ENCODE results near the gene IFNA1.
"Not testable (repeated sequence)": the region's sequence is repeated elsewhere in the genome, so short reads cannot be mapped to it uniquely, and the experiment has no call there.

IFNA1 gene

DNA sequence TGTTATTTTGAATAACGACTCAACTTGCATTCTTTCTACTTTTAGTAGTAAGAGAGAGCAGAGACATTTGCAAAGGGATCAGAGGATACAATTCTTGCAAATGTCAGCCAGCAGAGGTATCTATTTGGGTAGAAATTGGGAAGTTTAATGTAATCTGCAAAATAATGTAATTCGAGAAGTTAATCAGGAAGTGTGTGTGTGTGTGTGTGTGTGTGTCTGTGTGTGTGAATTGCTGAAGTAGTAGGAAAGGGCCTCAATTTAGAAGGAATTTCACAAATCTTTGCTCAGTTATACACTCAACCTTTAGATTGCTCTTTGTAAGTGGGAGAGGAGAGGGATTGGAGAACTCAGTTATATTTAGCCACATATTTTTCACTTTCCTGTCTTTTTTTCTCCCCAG lies 11.0 kb upstream of the IFNA1 start:
- H3K4me1 Mint-ChIP-seq, result no peaks in the 10 kb centered on the region
- H3K4me3 Mint-ChIP-seq, result no peak overlapping the region
- H3K27ac Mint-ChIP-seq, result no peak overlapping the region
- DNase-seq (no peak), ATAC-seq (no peak)
- peaks cover 63% of the 10 kb centered on the region for H3K27me3 Mint-ChIP-seq
- no peaks in the 10 kb centered on the region for H3K9me3 Mint-ChIP-seq

DNA sequence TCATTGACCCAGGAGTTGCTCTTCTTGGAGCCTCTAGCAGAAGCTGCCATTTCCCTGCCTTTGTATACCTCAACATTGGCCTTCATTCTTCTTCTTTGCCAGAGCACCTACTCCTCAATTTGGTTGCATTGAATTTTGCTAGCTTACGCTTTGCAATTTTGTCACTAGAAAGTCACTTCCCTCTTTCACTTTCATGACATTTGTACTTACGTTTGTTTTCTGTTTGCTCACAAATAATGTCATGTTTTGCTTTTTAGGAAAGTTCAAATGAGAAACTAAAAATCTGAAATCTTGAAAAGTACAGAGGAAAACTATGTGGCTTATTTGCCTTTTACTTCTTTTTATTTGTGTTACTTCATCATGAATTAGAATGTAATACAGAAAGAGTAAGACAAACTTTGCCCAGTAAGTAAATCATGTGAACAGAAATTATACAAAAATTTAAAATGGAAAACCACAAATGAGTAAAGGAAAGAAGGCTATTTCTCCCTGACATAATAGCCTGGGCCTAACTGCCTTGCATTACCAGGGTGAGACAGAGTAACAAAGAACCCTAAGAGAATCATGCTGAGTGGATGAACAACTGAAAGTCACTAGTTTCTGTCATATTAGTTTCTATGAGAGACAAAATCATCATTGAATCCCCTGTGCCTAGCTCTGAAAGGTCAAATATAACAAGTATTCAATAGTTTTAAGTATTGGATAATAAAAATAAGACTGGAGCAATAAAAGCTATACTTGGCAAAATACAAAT lies 7.4 kb upstream of the IFNA1 start:
- Mint-ChIP-seq H3K4me3 (no peak overlapping the region), H3K27ac (no peak overlapping the region), H3K9me3 (no peaks in the 10 kb centered on the region), H3K4me1 (no peaks in the 10 kb centered on the region), H3K27me3 (peaks cover 32% of the 10 kb centered on the region)
- ATAC-seq (no peak), DNase-seq (no peak)

DNA sequence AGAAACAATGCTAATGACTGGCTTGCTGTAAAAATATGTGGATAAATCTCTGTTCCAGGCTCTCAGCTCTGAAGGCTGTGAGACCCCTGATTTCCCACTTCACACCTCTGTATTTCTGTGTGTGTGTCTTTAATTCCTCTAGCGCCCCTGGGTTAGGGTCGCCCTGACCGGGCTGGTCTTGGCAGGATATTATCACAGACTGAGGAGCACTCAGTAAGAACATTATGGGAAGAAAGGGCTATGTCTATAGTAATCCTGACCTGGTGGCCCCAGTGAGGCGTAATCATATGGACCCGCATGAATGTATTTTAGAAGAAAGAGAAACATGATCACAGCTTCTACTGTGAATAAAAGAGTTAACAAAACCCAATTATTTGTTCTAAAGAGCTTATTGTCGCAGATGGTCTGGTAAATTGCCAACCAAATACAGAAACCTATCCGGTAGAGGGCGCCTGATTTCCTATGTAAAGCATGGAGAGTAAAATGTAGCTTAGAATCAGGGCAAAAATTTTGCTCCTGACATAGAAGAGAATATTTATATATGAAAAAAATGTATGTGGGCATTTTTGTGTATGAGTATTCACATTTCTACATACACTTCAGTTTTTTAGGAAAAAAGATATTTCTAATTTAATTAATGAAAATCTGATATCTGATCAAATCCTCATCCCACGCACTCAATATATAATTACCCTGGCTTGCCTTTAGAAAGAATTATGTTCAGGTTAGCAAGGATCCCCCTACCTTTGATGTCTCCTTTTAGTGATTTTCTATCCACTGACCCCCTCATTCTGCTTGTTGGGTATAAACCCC lies 5.8 kb upstream of the IFNA1 start:
- ATAC-seq (no peak), DNase-seq (no peak)
- Mint-ChIP-seq H3K27me3 (peaks cover 25% of the 10 kb centered on the region), H3K4me3 (no peak overlapping the region), H3K27ac (no peak overlapping the region), H3K4me1 (no peaks in the 10 kb centered on the region), H3K9me3 (no peaks in the 10 kb centered on the region)

DNA sequence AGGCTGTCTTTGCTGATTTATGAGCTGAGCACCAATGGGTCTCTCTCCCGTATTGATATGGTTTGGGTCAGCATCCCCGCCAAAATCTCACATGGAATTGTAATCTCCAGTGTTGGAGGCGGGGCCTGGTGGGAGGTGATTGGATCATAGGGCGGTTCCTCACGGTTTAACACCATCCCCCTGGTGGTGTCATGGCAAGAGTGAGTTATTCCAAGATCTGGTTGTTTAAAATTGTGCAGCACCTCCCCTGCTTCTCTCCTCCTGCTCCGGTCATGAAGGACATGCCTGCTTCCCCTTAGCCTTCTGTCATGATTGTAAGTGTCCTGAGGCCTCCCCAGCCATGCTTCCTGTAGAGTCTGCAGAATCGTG lies 5.2 kb upstream of the IFNA1 start:
- H3K9me3 Mint-ChIP-seq, H3K4me1 Mint-ChIP-seq: not testable (repeated sequence)
- H3K27me3 Mint-ChIP-seq, result peaks cover 19% of the 10 kb centered on the region

DNA sequence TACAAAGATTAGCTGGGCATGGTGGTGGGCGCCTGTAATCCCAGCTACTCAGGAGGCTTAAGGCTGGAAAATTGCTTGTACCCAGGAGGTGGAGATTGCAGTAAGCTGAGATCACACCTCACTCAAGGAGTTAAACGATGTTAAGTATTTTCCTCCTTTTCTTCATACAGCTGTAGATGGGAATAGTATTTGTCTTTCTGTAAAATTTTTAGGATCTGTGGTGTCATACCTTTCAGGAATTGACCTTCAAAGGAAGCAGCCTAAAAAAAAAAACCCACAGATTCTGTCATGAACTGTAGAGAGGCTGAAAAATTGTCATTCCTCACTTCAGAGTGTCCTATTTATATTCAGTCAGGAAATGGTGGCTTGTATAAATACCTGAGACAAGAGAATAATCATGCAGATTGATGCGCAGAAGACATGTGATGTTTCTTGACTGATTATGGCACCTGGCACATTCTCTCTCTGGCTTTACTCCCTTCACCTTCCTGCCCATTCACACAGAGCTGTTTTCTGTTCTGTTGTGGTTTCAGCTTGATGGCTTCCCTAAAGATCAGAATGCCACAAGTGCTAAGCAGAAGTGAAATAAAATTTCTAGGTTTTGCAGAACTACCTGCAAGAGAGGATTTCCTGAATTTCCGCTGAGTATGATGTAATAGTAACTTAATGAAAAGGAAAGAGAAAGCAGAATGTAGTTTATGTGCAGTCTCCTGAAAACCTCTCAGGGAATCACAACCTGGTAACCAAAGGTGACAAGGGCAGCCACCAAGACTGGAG lies 3.8 kb downstream of the IFNA1 start:
- DNase-seq (no peak), ATAC-seq (peak; percentile 88)
- peak overlapping the region; percentile 12 to 42 for H3K4me3 Mint-ChIP-seq
- H3K4me1 Mint-ChIP-seq, result peaks cover 11% of the 10 kb centered on the region
- H3K27ac Mint-ChIP-seq, result peak overlapping the region; percentile 63 to 72
- H3K9me3 Mint-ChIP-seq, result no peaks in the 10 kb centered on the region
- no peaks in the 10 kb centered on the region for H3K27me3 Mint-ChIP-seq

More for the DNA sequence above, 5.2 kb upstream of the IFNA1 start:
- H3K4me3 Mint-ChIP-seq, ATAC-seq, H3K27ac Mint-ChIP-seq, DNase-seq: not testable (repeated sequence)

DNA sequence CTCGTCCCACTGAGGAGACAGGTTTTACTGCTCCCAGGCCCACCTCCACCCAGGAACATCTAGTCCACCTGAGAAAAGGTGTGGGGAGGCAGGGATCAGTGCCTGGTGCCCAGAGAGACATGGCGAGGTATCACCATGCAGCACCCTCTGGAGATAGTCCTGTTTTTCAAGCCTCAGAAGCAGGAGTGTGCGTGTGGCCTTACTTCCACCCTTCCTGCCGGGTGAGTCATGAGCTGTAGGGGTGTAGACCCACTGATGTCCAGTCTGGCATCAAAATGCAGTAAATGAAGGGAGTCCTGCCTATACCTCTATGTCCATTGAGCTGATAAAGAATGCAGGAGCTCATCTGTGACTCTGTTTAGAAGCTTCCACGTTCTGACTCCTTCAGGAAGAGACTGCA lies 9.1 kb downstream of the IFNA1 start:
- not testable (repeated sequence) for H3K4me3 Mint-ChIP-seq, DNase-seq, H3K9me3 Mint-ChIP-seq, H3K27me3 Mint-ChIP-seq, H3K27ac Mint-ChIP-seq, ATAC-seq, H3K4me1 Mint-ChIP-seq

DNA sequence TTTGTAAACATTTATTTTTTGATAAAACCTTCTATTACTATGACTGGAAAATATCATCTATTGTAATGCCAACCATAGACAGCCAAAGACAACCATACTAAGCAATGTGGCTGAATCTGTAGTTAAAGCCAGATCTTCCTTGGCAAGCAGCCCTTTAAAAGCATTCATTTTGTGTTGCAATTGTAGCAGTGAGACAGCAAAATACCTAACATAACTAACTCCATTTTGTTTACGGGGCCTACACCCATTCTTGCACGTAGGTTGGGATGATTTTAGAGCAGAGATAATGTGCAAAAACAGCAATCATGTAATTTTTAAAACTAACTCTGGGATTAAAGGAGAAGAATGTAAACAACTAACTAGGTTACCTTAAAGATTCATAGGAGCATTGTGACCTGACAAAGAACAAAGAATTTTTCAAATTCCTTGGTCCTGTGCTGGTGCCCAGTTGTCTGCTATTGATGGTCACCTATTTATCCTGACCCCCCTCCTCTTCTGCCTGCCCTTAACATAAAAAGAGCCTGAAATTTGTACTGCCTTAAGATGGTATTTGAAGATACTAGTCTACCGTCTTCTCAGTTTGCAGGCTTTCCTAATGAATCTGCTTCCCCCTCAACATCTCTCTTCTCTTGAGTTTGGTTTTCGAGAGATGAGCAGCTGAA lies 10.6 kb downstream of the IFNA1 start:
- Mint-ChIP-seq H3K9me3 (no peaks in the 10 kb centered on the region), H3K4me1 (no peaks in the 10 kb centered on the region), H3K27ac (no peak overlapping the region), H3K4me3 (no peak overlapping the region), H3K27me3 (no peaks in the 10 kb centered on the region)
- DNase-seq (no peak), ATAC-seq (no peak)

DNA sequence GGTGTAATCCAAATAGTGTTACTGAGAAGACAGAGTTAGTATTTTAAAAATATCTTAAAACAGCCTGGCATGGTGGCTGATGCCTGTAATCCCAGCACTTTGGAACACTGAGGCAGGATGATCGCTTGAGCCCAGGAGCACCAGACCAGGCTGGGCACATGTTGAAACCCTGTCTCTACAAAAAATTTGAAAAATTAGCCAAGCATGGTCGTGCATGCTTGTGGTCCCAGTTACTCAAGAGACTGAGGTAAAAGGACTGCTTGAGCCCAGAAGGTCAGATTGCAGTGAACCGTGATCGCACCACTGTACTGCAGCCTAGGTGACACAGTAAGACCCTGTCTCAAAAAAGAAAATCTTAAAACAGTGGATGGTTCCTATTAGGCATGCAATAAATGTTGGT lies 12.4 kb downstream of the IFNA1 start:
- no peak for ATAC-seq
- Mint-ChIP-seq H3K9me3 (no peaks in the 10 kb centered on the region), H3K4me1 (no peaks in the 10 kb centered on the region), H3K27ac (no peak overlapping the region), H3K4me3 (no peak overlapping the region), H3K27me3 (peaks cover 8% of the 10 kb centered on the region)
- no peak for DNase-seq

DNA sequence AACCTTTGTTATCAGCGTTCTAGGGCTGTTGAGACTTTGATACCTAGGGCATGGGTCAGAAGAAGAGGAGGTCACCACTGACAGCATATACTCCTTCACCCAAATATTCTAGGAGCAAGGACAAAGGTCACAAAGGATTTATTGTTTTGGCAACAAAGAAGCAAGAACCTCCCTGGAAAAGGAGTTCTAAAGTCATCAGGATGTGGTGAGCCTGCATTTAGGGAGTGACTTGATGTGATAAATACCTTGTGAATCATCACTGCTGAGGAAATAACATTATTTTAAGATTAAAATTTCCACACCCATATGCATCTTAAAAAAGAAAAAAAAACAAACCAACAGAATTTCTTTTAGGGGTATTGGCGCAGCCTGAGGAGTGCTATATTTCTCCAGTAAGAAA lies 13.9 kb downstream of the IFNA1 start:
- Mint-ChIP-seq H3K9me3 (no peaks in the 10 kb centered on the region), H3K27ac (no peak overlapping the region), H3K27me3 (peaks cover 8% of the 10 kb centered on the region), H3K4me1 (no peaks in the 10 kb centered on the region), H3K4me3 (no peak overlapping the region)
- DNase-seq (no peak), ATAC-seq (no peak)

DNA sequence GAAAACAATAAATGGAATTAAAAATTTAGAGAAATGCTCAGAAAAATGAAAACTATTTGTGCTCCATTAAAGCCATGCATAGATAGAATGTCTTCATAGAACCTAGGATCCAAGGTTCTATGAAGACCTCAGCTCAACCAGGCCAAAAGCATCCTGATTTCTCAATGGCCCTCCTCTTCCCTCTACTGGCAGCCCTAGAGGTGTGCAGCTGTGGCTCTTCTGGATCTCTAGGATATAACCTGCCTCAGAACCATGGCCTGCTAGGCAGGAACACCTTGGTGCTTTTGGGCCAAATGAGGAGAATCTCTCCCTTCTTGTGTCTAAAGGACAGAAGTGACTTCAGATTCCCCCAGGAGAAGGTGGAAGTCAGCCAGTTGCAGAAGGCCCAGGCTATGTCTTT lies 15.1 kb downstream of the IFNA1 start:
- ATAC-seq (peak; percentile 92), DNase-seq (peak in 1 of 2 donors; percentile 25)
- peaks cover 8% of the 10 kb centered on the region for H3K27me3 Mint-ChIP-seq
- no peaks in the 10 kb centered on the region for H3K9me3 Mint-ChIP-seq
- H3K4me1 Mint-ChIP-seq, result no peaks in the 10 kb centered on the region
- no peak overlapping the region for H3K4me3 Mint-ChIP-seq
- no peak overlapping the region for H3K27ac Mint-ChIP-seq

DNA sequence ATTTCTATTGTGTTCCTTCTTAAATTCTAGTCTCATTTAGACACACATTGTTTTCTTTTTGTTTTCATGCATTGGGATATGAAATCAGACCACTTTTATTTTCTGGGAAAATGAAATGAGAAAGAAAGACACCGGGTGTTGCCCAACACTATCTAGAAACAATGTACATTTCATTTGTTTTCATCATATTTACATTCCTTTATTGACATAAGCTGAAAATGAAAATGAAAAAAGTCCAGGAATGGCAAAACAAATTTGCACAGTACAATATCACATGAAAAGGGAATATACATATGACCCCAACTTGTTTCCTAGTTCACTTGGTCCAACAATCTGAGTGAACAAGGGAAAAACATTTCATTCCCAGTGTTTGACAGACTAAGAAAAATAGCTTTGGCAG lies 21.1 kb downstream of the IFNA1 start:
- Mint-ChIP-seq H3K27ac (no peak overlapping the region), H3K4me3 (no peak overlapping the region), H3K4me1 (no peaks in the 10 kb centered on the region), H3K27me3 (peaks cover 7% of the 10 kb centered on the region), H3K9me3 (peaks cover 17 to 19% of the 10 kb centered on the region in 2 donors)
- DNase-seq (no peak), ATAC-seq (no peak)

DNA sequence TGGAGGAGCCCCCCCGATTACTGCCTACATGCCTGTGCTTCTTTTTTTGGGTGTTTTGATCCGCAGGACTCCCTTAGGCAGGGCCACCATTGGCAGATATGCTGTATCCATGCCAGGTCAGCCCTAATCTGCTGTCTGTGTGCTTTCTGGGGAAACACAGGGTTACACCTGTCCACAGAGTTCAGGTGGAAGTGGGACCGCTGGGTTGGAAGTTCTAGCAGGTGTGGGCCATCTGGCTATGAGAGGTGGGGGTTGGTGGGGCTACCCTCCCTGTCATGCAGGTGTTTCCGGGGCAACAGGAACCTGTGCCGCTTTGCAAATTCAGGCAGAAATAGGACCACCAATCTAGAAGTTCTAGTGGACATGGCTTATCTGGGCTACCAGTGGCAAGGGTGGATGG lies 24.9 kb downstream of the IFNA1 start:
- Mint-ChIP-seq H3K9me3 (peaks cover 17 to 19% of the 10 kb centered on the region in 2 donors), H3K27me3 (no peaks in the 10 kb centered on the region), H3K4me3 (no peak overlapping the region), H3K27ac (no peak overlapping the region), H3K4me1 (no peaks in the 10 kb centered on the region)
- ATAC-seq, result no peak
- DNase-seq, result no peak

DNA sequence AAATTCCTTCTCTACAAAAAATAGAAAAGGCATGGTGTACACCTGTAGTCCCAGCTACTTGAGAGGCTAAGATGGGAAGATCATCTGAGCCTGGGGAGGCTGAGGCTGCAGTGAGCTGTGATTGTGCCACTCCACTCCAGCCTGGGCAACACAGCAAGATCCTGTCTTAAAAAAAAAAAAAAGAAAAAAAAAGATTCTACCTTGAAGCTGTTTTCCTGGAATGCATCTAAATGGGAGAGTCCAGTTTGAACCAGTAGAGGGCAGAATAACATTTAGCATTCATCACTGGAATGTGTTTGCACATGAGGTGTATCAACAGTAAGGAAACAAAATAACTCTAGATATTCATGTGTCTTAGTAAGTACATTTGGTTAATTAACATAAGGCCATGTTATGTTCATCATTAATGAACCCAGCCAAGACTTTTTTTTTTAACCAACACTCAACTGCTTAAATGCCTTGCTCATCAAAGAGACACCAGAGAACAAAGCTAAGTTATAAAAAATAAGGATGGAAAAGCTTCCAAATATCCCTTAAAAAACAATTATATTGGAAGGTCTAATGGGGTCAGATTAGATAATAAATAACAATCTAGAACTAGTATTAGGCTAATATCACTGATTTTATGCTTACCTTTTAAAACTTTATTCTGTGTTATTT lies 25.8 kb downstream of the IFNA1 start:
- peaks cover 17 to 19% of the 10 kb centered on the region in 2 donors for H3K9me3 Mint-ChIP-seq
- no peaks in the 10 kb centered on the region for H3K27me3 Mint-ChIP-seq
- ATAC-seq (peak; percentile 69), DNase-seq (no peak)
- no peak overlapping the region for H3K27ac Mint-ChIP-seq
- H3K4me3 Mint-ChIP-seq, result no peak overlapping the region
- no peaks in the 10 kb centered on the region for H3K4me1 Mint-ChIP-seq

DNA sequence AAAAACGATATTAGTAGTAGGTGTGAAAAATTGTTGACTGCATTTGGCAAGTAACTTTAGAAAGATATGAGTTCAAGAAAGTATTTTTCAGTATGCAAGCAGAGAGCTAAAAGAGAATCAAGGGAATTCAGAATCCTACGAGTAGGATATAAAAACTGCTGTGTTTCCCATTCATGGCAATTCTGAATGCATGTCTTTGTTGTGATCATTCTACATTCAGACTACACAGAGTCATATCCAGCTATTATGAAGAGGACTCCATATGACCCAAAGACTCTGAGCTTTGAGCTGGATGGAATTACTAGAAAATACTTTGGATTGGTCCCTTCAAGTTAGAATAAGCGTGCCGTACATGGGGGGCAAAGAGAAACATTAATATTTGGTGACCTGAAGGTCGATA lies 29.9 kb downstream of the IFNA1 start:
- Mint-ChIP-seq H3K9me3 (no peaks in the 10 kb centered on the region), H3K27ac (no peak overlapping the region), H3K4me1 (no peaks in the 10 kb centered on the region), H3K27me3 (no peaks in the 10 kb centered on the region), H3K4me3 (no peak overlapping the region)
- no peak for ATAC-seq
- no peak for DNase-seq

DNA sequence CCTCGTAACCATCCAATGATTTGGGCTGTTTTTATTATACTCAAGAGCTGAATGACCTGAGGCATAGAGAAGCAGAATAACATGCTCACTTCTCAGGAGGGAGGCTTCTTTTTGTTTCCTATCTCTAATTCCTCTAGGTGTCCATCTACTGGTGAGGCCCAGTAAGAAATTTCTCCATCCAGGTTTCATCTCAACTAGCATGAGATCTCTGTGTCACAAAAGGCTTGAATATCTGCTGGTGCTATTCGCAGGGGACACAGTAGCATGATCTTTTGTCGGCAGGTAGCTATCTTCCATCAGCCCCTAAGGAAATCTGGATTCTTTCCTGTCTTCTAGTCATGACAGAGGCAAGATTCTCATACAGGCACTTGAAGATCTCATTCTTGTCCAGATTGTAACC lies 33.0 kb downstream of the IFNA1 start:
- H3K4me1 Mint-ChIP-seq, result no peaks in the 10 kb centered on the region
- H3K4me3 Mint-ChIP-seq, result no peak overlapping the region
- no peaks in the 10 kb centered on the region for H3K27me3 Mint-ChIP-seq
- no peaks in the 10 kb centered on the region for H3K9me3 Mint-ChIP-seq
- DNase-seq (no peak), ATAC-seq (no peak)
- no peak overlapping the region for H3K27ac Mint-ChIP-seq
